Trophoblast cell (in vitro differentiated cells and primary cell): ENCODE data around the gene DHRS1.

Experiments used
- DNase-seq, 2 donors: peaks; one replicate each; pipeline ENCODE4 v3.0.0-alpha.2; 2016
- H2AFZ ChIP-seq: 2 replicates; pipeline ENCODE4 v1.6.1; 2013; ENCODE audit warnings: low read length, moderate library complexity, mild to moderate bottlenecking; ENCODE audit not compliant: insufficient read depth, poor library complexity
- H2AK5ac ChIP-seq: 2 replicates; pipeline ENCODE4 v1.6.1; 2013; ENCODE audit warnings: mild to moderate bottlenecking, low read length
- H2BK120ac ChIP-seq: 2 replicates; pipeline ENCODE4 v1.6.1; 2013; ENCODE audit warnings: low read length, mild to moderate bottlenecking, moderate library complexity; ENCODE audit not compliant: insufficient read depth, poor library complexity
- H2BK12ac ChIP-seq: 2 replicates; pipeline ENCODE4 v1.6.1; 2013; ENCODE audit warnings: mild to moderate bottlenecking, low read length, moderate library complexity
- H2BK5ac ChIP-seq: 2 replicates; pipeline ENCODE4 v1.6.1; 2013; ENCODE audit warnings: low read length, low read depth, moderate library complexity, mild to moderate bottlenecking; ENCODE audit not compliant: poor library complexity
- H3K14ac ChIP-seq: 2 replicates; pipeline ENCODE4 v1.6.1; 2013; ENCODE audit warnings: mild to moderate bottlenecking, low read length
- H3K18ac ChIP-seq: 2 replicates; pipeline ENCODE4 v1.6.1; 2013; ENCODE audit warnings: mild to moderate bottlenecking, low read length
- H3K23ac ChIP-seq: 2 replicates; pipeline ENCODE4 v1.6.1; 2013; ENCODE audit warnings: low read length
- H3K27ac ChIP-seq: 2 replicates; pipeline ENCODE4 v1.5.1; 2013; ENCODE audit warnings: low read depth, mild to moderate bottlenecking, inconsistent platforms, low read length, moderate library complexity
- H3K27me3 ChIP-seq: 2 replicates; pipeline ENCODE4 v1.6.1; 2013; ENCODE audit warnings: inconsistent platforms, mild to moderate bottlenecking, low read length, moderate library complexity; ENCODE audit not compliant: insufficient read depth
- H3K36me3 ChIP-seq, 2 experiments: 1 replicate in 1 of 2; 2 replicates in 1 of 2; pipeline ENCODE4 v1.6.1; 2013; ENCODE audit warnings: low read length in 2 of 2, mild to moderate bottlenecking in 2 of 2, moderate library complexity in 1 of 2; ENCODE audit not compliant: insufficient read depth in 2 of 2, control insufficient read depth in 1 of 2
- H3K4ac ChIP-seq: 2 replicates; pipeline ENCODE4 v1.6.1; 2013; ENCODE audit warnings: low read depth, mild to moderate bottlenecking, low read length, moderate library complexity
- H3K4me1 ChIP-seq, 2 experiments: 1 replicate in 1 of 2; 2 replicates in 1 of 2; pipeline ENCODE4 v1.6.1; 2013; ENCODE audit warnings: low read length in 2 of 2, mild to moderate bottlenecking in 2 of 2, moderate library complexity in 1 of 2; ENCODE audit not compliant: insufficient read depth in 2 of 2, control insufficient read depth in 1 of 2
- H3K4me2 ChIP-seq: 2 replicates; pipeline ENCODE4 v1.6.1; 2013; ENCODE audit warnings: inconsistent platforms, mild to moderate bottlenecking, low read length, moderate library complexity
- H3K4me3 ChIP-seq: 2 replicates; pipeline ENCODE4 v1.5.1; 2013; ENCODE audit warnings: mild to moderate bottlenecking, low read depth, low read length, inconsistent platforms
- H3K79me1 ChIP-seq: one replicate; pipeline ENCODE4 v1.6.1; 2013; ENCODE audit warnings: low read length
- H3K79me2 ChIP-seq: 2 replicates; pipeline ENCODE4 v1.6.1; 2013; ENCODE audit warnings: low read length, mild to moderate bottlenecking; ENCODE audit not compliant: control insufficient read depth, insufficient read depth, poor library complexity
- H3K9ac ChIP-seq: 2 replicates; pipeline ENCODE4 v1.6.1; 2013; ENCODE audit warnings: mild to moderate bottlenecking, low read length
- H3K9me3 ChIP-seq: 2 replicates; pipeline ENCODE4 v1.6.1; 2013; ENCODE audit warnings: low read depth, mild to moderate bottlenecking, control low read depth, inconsistent platforms, low read length; ENCODE audit not compliant: insufficient read depth
- H4K12ac ChIP-seq: 2 replicates; pipeline ENCODE4 v1.6.1; 2013; ENCODE audit warnings: low read depth, mild to moderate bottlenecking, low read length, moderate library complexity
- H4K8ac ChIP-seq: 2 replicates; pipeline ENCODE4 v1.6.1; 2013; ENCODE audit warnings: low read depth, mild to moderate bottlenecking, low read length, moderate library complexity
- H4K91ac ChIP-seq: one replicate; pipeline ENCODE4 v1.6.1; 2013; ENCODE audit warnings: low read depth, mild to moderate bottlenecking, low read length, moderate library complexity
- WGBS: extraction: QIAGEN DNeasy Blood & Tissue Kit; methylation state at CpG from one replicate; pipeline ENCODE4 v1.1.7; 2013; ENCODE audit warnings: missing lambda C conversion rate; ENCODE audit not compliant: insufficient read length, insufficient coverage; ENCODE audit errors: extremely low coverage; 5-methylcytosine and 5-hydroxymethylcytosine counted together

Gene DHRS1

DNA sequence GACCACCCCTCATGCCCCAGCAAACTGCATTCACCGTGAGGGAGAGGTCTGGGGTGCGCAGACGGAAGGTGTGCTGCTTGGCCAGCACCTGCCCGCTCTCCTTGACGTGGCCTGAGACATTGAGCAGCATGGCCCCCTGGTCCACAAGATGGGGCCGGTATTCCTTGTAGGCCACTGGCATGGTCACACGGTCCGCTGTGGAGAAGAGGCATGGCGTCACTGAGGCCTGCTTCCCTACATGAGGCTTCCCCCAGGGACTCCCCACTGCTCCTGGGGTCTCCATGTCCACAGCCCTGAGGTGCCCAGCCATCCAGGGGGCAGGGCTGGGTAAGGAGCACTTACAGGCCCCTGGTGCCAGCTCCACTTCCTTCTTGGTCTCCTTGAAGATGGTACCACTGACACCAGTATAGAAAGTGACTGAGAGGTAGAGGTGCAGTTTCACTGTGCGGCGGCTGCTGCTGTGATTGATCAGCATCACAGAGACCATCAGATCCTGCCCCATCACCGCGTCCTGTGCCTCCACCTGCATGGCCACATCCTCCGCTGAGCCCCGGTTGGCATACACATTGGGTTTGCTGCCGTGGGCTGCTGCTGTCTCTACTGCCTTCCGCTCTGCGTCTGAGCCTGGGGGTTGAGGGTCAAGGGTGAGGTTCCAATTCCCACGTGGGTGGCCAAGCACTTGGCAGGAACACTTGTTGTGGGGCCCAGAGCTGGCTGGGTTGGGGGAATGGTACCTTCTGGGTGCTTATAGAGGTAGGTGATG lies 44.8 kb downstream of the DHRS1 start:
- Histone ChIP-seq H2BK5ac (no peak overlapping the region), H2BK120ac (no peak overlapping the region)

DNA sequence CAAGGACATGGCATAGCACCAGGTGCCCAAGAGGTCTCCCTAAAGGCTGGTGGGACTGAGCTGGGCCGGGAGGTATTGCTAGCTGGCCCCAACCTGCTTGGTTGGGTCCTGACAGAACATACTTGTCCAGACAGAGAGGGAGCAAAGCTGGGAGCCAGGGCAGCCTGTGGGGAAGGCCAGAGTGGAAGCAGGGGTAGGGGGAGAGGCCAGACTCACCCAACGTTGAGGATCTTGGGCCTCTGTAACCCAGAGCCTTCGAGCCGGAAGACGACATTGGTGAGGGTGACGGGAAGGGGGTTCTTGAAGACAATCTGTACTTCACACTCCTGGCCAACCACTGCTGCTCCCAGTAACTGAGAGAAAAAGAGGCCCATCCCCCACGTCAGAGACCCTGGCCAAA lies 45.6 kb downstream of the DHRS1 start:
- no peak overlapping the region for H4K12ac ChIP-seq
- H3K18ac ChIP-seq, result no peak overlapping the region
- no peak overlapping the region for H2BK5ac ChIP-seq
- no peak for DNase-seq
- no peak overlapping the region for H2BK120ac ChIP-seq
- peaks cover 64 to 70% of the 10 kb centered on the region in 2 experiments for H3K36me3 ChIP-seq
- no peak overlapping the region for H4K91ac ChIP-seq
- H3K14ac ChIP-seq, result no peak overlapping the region
- no peak overlapping the region for H3K23ac ChIP-seq
- peaks cover 3 to 4% of the 10 kb centered on the region in 2 experiments for H3K4me1 ChIP-seq
- H3K4me2 ChIP-seq, result no peak overlapping the region
- H4K8ac ChIP-seq, result no peak overlapping the region
- no peaks in the 10 kb centered on the region for H3K27me3 ChIP-seq
- H3K27ac ChIP-seq, result no peak overlapping the region
- no peak overlapping the region for H2AFZ ChIP-seq
- H3K4ac ChIP-seq, result no peak overlapping the region
- no peak overlapping the region for H3K9ac ChIP-seq
- H3K79me2 ChIP-seq, result no peaks in the 10 kb centered on the region
- no peak overlapping the region for H3K4me3 ChIP-seq
- H2BK12ac ChIP-seq, result no peak overlapping the region
- no CpG with 5 or more reads among the region's 7 CpGs for WGBS
- H3K79me1 ChIP-seq, result peaks cover 3% of the 10 kb centered on the region
- H2AK5ac ChIP-seq, result no peak overlapping the region
- peaks cover 1% of the 10 kb centered on the region for H3K9me3 ChIP-seq

More for the DNA sequence above, 44.8 kb downstream of the DHRS1 start:
- no peak overlapping the region for H2AK5ac ChIP-seq
- H3K4me2 ChIP-seq, result no peak overlapping the region
- no peak overlapping the region for H4K12ac ChIP-seq
- H3K18ac ChIP-seq, result no peak overlapping the region
- no peak overlapping the region for H2BK12ac ChIP-seq
- peaks cover 3% of the 10 kb centered on the region for H3K79me1 ChIP-seq
- H3K27me3 ChIP-seq, result no peaks in the 10 kb centered on the region
- H3K4me1 ChIP-seq, result peaks cover 3 to 4% of the 10 kb centered on the region in 2 experiments
- no peak overlapping the region for H3K14ac ChIP-seq
- no peak overlapping the region for H3K27ac ChIP-seq
- no peak for DNase-seq
- no peak overlapping the region for H4K8ac ChIP-seq
- no CpG with 5 or more reads among the region's 19 CpGs for WGBS
- H3K4ac ChIP-seq, result no peak overlapping the region
- peaks cover 64 to 67% of the 10 kb centered on the region in 2 experiments for H3K36me3 ChIP-seq
- no peak overlapping the region for H2AFZ ChIP-seq
- no peaks in the 10 kb centered on the region for H3K79me2 ChIP-seq
- H3K4me3 ChIP-seq, result no peak overlapping the region
- H4K91ac ChIP-seq, result no peak overlapping the region
- no peak overlapping the region for H3K9ac ChIP-seq
- H3K9me3 ChIP-seq, result peaks cover 1% of the 10 kb centered on the region
- no peak overlapping the region for H3K23ac ChIP-seq

DNA sequence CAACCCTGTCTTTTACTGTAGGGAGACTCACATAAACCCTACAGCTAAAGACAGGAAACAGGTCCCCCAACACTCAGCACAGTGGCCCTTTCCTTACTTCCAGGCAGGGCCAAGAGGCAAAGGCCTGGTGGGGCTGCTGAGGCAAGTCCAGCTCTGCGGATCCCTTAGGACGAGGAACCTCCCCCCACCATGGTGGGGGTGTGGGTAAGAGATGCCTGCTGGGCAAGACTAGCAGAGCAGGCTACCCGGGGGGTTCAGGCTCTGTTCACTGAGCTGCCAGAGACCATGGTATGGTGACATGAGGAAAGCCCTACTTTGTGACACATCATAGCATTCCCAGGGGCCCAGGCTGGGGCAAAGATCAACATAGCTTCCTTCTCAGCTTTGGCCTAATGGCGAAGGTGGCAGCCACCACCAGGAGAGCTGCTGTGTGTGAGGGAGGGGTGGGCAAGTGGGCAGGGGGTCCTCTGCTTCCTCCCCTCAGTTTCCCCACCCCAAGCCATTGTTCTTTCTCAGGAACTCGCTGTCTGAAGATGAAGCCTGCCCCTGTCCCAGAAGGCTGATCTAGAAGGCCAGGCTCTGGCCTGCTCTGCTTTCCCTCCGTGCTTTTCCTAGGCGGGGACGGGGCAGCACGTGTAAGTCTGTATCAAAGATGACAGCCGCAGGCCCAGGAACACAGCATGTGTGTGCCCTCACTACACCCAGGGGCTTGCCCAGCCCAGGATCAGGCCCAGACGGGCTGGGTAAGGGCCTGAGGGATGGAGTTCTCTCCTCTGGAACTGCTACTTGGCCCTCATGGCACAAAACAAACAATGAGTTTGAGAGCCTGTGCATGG lies 47.1 kb downstream of the DHRS1 start:
- H2AK5ac ChIP-seq, result no peak overlapping the region

DNA sequence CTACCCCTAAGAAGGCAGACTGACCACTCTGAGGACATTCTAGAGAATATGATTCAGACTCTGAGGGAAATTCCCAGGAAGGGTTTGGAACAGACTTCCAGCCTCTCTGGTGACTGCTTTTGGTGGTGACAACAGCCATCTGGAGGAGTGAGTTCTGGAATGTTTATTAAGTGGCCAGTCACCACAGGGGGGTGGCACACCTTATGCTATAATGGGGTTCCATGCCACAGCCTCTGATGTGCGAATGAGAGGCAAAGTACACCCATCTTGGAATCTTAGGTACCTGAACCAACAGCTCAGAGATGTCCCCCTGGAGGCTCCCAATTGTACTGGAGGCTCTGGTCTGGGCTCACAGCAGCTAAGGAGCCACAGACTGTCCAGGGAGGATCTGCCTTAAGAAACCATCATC lies 47.7 kb downstream of the DHRS1 start:
- no peak overlapping the region for H3K9ac ChIP-seq
- H3K27ac ChIP-seq, result peak overlapping the region; percentile 1
- no peak overlapping the region for H2BK120ac ChIP-seq
- no peak overlapping the region for H3K4me2 ChIP-seq
- H3K79me2 ChIP-seq, result no peaks in the 10 kb centered on the region
- H2AFZ ChIP-seq, result no peak overlapping the region
- H3K4me1 ChIP-seq, result peaks cover 3 to 4% of the 10 kb centered on the region in 2 experiments
- H2AK5ac ChIP-seq, result no peak overlapping the region
- no peak overlapping the region for H4K8ac ChIP-seq
- WGBS, result no CpG with 5 or more reads among the region's 1 CpG
- no peak overlapping the region for H3K4me3 ChIP-seq
- no peak overlapping the region for H4K12ac ChIP-seq
- H3K4ac ChIP-seq, result no peak overlapping the region
- peaks cover 53 to 61% of the 10 kb centered on the region in 2 experiments for H3K36me3 ChIP-seq
- no peak overlapping the region for H2BK12ac ChIP-seq
- no peak overlapping the region for H2BK5ac ChIP-seq
- no peak overlapping the region for H3K14ac ChIP-seq
- H4K91ac ChIP-seq, result peak overlapping the region; percentile 53
- H3K18ac ChIP-seq, result no peak overlapping the region
- H3K9me3 ChIP-seq, result peaks cover 1% of the 10 kb centered on the region
- no peak overlapping the region for H3K23ac ChIP-seq
- peaks cover 3% of the 10 kb centered on the region for H3K79me1 ChIP-seq
- DNase-seq, result peak in 1 of 2 donors; percentile 18
- H3K27me3 ChIP-seq, result no peaks in the 10 kb centered on the region

More for the DNA sequence above, 47.1 kb downstream of the DHRS1 start:
- Histone ChIP-seq H3K23ac (no peak overlapping the region), H3K36me3 (peaks cover 56 to 63% of the 10 kb centered on the region in 2 experiments), H3K4me2 (no peak overlapping the region), H3K4me1 (peaks cover 3 to 4% of the 10 kb centered on the region in 2 experiments), H2BK12ac (no peak overlapping the region), H4K12ac (no peak overlapping the region), H3K9ac (no peak overlapping the region), H2BK120ac (no peak overlapping the region), H3K18ac (no peak overlapping the region), H3K4ac (no peak overlapping the region), H3K79me1 (peaks cover 3% of the 10 kb centered on the region), H4K8ac (no peak overlapping the region), H2AFZ (no peak overlapping the region), H3K79me2 (no peaks in the 10 kb centered on the region), H3K27ac (peak overlapping the region; percentile 1), H2BK5ac (no peak overlapping the region), H3K9me3 (peaks cover 1% of the 10 kb centered on the region), H3K14ac (no peak overlapping the region), H4K91ac (peak overlapping the region; percentile 53), H3K4me3 (no peak overlapping the region), H3K27me3 (no peaks in the 10 kb centered on the region)
- no CpG with 5 or more reads among the region's 11 CpGs for WGBS
- DNase-seq, result no peak
